ENCODE measurements around the gene STK38. TPM values are rescaled to one million over a fixed set of nuclear protein-coding genes. Genes with fewer than 3 reads are reported as not detected.

STK38 gene
- total RNA-seq, 1 donor from 2014 or later = 55.1 TPM

DNA sequence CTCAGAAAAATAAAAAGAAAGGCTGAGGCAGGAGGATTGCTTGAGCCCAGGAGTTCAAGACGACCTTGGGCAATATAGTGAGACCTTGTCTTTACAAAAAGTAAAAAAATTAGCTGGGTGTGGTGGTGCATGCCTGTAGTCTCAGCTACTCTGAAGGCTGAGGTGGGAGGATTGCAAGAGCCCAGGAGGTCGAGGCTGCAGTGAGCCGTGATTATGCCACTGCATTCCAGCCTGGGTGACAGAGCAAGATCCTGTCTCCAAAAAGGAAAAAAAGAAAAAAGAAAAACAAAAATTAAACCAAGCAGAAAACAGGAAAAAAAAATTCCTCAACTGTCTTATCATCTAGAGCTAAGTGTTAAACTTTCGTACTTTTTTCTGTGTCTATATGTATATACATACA is 34.4 kb upstream of the STK38 start:
- no peak overlapping the region for H3K27ac Mint-ChIP-seq (ENCODE audit: unreplicated experiment)
- H3K4me3 Mint-ChIP-seq (ENCODE audit: unreplicated experiment) = no peak overlapping the region
- peaks cover 4% of the 10 kb centered on the region for H3K27me3 Mint-ChIP-seq (ENCODE audit: unreplicated experiment)
- no peaks in the 10 kb centered on the region for H3K36me3 Mint-ChIP-seq (ENCODE audit: unreplicated experiment)
- peaks cover 4% of the 10 kb centered on the region for H3K9me3 Mint-ChIP-seq (ENCODE audit: unreplicated experiment)
- H3K4me1 Mint-ChIP-seq (ENCODE audit: low read depth, unreplicated experiment) = peaks cover 10% of the 10 kb centered on the region
- DNase-seq = no peak
- TF ChIP-seq, protein P1, sequence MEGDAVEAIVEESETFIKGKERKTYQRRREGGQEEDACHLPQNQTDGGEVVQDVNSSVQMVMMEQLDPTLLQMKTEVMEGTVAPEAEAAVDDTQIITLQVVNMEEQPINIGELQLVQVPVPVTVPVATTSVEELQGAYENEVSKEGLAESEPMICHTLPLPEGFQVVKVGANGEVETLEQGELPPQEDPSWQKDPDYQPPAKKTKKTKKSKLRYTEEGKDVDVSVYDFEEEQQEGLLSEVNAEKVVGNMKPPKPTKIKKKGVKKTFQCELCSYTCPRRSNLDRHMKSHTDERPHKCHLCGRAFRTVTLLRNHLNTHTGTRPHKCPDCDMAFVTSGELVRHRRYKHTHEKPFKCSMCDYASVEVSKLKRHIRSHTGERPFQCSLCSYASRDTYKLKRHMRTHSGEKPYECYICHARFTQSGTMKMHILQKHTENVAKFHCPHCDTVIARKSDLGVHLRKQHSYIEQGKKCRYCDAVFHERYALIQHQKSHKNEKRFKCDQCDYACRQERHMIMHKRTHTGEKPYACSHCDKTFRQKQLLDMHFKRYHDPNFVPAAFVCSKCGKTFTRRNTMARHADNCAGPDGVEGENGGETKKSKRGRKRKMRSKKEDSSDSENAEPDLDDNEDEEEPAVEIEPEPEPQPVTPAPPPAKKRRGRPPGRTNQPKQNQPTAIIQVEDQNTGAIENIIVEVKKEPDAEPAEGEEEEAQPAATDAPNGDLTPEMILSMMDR (IDR thresholded peaks at IDR 0.05; ENCODE audit: partially characterized antibody, unreplicated experiment) = no peak

GRCh38 chr6:36580184-36580526 is 32.9 kb upstream of the STK38 start:
- TF ChIP-seq, protein P1 (IDR thresholded peaks at IDR 0.05; ENCODE audit: partially characterized antibody, unreplicated experiment) = no peak
- peaks cover 4% of the 10 kb centered on the region for H3K27me3 Mint-ChIP-seq (ENCODE audit: unreplicated experiment)
- peaks cover 3% of the 10 kb centered on the region for H3K9me3 Mint-ChIP-seq (ENCODE audit: unreplicated experiment)
- H3K27ac Mint-ChIP-seq (ENCODE audit: unreplicated experiment) = no peak overlapping the region
- H3K36me3 Mint-ChIP-seq (ENCODE audit: unreplicated experiment) = no peaks in the 10 kb centered on the region
- DNase-seq = no peak
- no peak overlapping the region for H3K4me3 Mint-ChIP-seq (ENCODE audit: unreplicated experiment)
- peaks cover 12% of the 10 kb centered on the region for H3K4me1 Mint-ChIP-seq (ENCODE audit: low read depth, unreplicated experiment)

- H3K36me3 Mint-ChIP-seq (ENCODE audit: unreplicated experiment) = no peaks in the 10 kb centered on the region
- peak overlapping the region; percentile 5 for H3K27ac Mint-ChIP-seq (ENCODE audit: unreplicated experiment)
- TF ChIP-seq, protein P1 (IDR thresholded peaks at IDR 0.05; ENCODE audit: partially characterized antibody, unreplicated experiment) = no peak
- no peak for DNase-seq
- peaks cover 12% of the 10 kb centered on the region for H3K4me1 Mint-ChIP-seq (ENCODE audit: low read depth, unreplicated experiment)
- H3K27me3 Mint-ChIP-seq (ENCODE audit: unreplicated experiment) = peaks cover 4% of the 10 kb centered on the region
- H3K9me3 Mint-ChIP-seq (ENCODE audit: unreplicated experiment) = peaks cover 3% of the 10 kb centered on the region
- H3K4me3 Mint-ChIP-seq (ENCODE audit: unreplicated experiment) = no peak overlapping the region
Observed at GRCh38 chr6:36578431-36578830, 31.2 kb upstream of the STK38 start.

DNA sequence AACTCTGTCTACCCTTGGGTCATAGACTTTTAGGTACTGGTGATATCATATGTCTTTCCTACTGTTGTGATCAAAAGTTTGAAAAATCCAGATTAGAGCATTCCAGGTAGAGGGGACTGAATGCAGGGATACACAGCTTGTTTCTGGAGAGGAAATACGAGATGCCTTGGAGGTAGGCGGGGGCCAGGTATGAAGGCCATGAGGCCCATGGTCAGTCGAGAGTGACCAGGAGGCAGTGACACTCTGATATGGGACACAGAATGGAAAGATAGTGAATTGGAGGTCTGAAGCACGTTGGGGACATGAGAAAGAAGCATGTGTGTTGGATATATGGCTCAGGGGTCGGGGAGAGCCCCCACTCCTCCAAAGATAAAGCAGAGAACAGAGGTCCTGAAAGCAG is 30.8 kb upstream of the STK38 start:
- peaks cover 12% of the 10 kb centered on the region for H3K4me1 Mint-ChIP-seq (ENCODE audit: low read depth, unreplicated experiment)
- TF ChIP-seq, protein P1 (IDR thresholded peaks at IDR 0.05; ENCODE audit: partially characterized antibody, unreplicated experiment) = no peak
- no peaks in the 10 kb centered on the region for H3K36me3 Mint-ChIP-seq (ENCODE audit: unreplicated experiment)
- H3K27ac Mint-ChIP-seq (ENCODE audit: unreplicated experiment) = no peak overlapping the region
- H3K27me3 Mint-ChIP-seq (ENCODE audit: unreplicated experiment) = peaks cover 4% of the 10 kb centered on the region
- peak overlapping the region; percentile 45 for H3K4me3 Mint-ChIP-seq (ENCODE audit: unreplicated experiment)
- no peak for DNase-seq
- H3K9me3 Mint-ChIP-seq (ENCODE audit: unreplicated experiment) = peaks cover 1% of the 10 kb centered on the region

GRCh38 chr6:36577301-36577700 is 30.0 kb upstream of the STK38 start:
- TF ChIP-seq, protein P1 (IDR thresholded peaks at IDR 0.05; ENCODE audit: partially characterized antibody, unreplicated experiment) = no peak
- Mint-ChIP-seq H3K27ac (ENCODE audit: unreplicated experiment) (no peak overlapping the region), H3K4me3 (ENCODE audit: unreplicated experiment) (no peak overlapping the region), H3K4me1 (ENCODE audit: low read depth, unreplicated experiment) (peaks cover 12% of the 10 kb centered on the region), H3K9me3 (ENCODE audit: unreplicated experiment) (peaks cover 1% of the 10 kb centered on the region), H3K36me3 (ENCODE audit: unreplicated experiment) (no peaks in the 10 kb centered on the region), H3K27me3 (ENCODE audit: unreplicated experiment) (peaks cover 4% of the 10 kb centered on the region)
- DNase-seq = no peak

Data from glutamatergic neuron (in vitro differentiated cells).